C1 segment of cervical spinal cord (tissue), 14 donors: ENCODE measurements around the gene AQP7.
"Not testable (repeated sequence)": the region's sequence is repeated elsewhere in the genome, so short reads cannot be mapped to it uniquely, and the experiment has no call there.

Experiments used
- DNase-seq, 14 donors: peaks; one replicate each; lab custom pipeline; 2025; lab: John Stamatoyannopoulos, UW

The AQP7 gene

GRCh38 chr9:33375238-33375840 is 27.0 kb downstream of the AQP7 start:
- peak in 2 of 14 donors; percentile 15 to 51 for DNase-seq

DNA sequence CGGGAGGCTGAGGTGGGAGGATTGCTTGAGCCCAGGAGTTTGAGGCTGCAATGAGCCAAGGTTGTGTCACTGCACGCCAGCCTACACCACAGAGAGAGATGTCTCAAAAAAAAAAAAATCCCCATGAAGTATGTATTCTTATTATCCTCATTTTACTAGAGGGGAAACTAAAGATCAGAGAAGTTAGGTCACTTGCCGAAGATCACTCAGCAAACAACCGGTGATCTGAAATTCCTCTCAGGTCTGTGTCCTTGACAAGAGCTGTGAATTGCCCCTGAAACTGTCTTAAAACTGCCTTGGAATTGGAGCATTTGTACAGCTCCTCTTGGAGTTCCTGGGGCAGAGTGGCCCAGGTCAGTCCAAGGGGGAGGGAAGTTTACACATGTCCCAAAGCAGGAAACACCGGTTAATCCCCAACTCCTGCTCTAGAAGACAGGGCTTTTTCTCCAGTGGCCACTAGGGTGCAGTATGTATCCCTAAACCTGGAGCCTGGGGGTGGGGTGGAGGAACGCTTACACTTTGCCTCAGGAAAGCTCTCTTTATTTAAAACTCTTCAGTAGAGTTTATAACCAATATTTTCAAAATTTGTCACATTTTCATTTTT is 27.6 kb downstream of the AQP7 start:
- peak in 12 of 14 donors; percentile 10 to 59 (median 33) for DNase-seq

DNA sequence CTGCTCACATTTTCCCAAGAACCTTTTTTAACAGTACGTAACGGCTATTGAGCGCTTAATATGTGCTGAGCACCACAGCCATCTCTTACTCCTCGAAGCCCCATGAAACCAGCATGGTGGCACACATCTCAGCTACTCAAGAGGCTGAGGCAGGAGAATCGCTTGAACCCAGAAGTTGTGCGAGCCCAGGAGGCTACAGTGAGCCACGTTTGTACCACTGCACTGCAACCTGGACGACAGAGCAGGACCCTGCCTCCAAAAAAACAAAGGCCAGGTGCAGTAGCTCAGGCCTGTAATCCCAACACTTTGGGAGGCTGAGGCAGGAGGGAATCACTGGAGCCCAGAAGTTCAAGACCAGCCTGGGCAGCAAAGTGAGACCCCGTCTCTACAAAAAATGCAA is 28.2 kb downstream of the AQP7 start:
- no peak for DNase-seq

- DNase-seq: no peak
Observed at GRCh38 chr9:33372900-33373299, 29.5 kb downstream of the AQP7 start.

GRCh38 chr9:33366979-33367480 is 35.3 kb downstream of the AQP7 start:
- no peak for DNase-seq

- DNase-seq: not testable (repeated sequence)
Observed at GRCh38 chr9:33364814-33365213, 37.6 kb downstream of the AQP7 start.

DNA sequence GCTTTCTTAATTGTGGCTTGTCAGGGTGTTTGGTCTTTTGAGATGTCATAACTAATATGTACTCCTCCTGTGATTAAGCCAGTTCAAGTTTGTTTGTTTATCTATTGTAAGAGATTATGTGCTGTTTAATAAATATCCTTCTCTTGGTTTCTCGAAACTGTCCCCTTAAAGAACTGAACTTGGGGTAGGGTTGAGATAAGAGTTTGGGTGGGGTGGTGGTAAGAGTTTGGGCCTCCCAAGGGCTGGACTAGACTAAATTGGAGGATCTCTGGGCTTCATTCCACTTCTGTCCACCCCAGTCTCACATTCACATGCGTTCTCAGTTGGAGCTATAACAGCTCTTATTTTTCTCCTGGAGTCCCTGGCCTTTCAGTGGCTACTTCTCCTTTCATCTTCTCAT is 38.2 kb downstream of the AQP7 start:
- DNase-seq: no peak

GRCh38 chr9:33358641-33359040 is 43.7 kb downstream of the AQP7 start:
- DNase-seq: not testable (repeated sequence)

GRCh38 chr9:33355933-33356332 is 46.4 kb downstream of the AQP7 start:
- DNase-seq: no peak

- peak in 1 of 14 donors; percentile 85 for DNase-seq
Observed at GRCh38 chr9:33354651-33355211, 47.6 kb downstream of the AQP7 start.

DNA sequence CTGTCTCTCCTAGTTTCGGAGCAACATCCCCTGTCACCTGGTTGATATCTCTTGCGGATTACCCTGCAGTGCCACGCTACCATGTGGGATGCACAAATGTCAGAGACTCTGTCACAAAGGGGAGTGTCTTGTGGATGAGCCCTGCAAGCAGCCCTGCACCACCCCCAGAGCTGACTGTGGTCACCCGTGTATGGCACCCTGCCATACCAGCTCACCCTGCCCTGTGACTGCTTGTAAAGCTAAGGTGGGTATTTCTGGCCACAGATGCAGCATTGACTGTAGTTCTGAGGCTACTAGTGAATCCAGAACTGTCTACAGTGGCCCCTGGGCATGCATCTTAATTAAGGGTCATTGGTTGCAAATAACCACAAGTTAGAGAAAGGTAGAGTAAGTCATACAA is 50.8 kb downstream of the AQP7 start:
- no peak for DNase-seq

- DNase-seq: no peak
Observed at GRCh38 chr9:33350310-33350709, 52.1 kb downstream of the AQP7 start.

- no peak for DNase-seq
Observed at GRCh38 chr9:33349743-33350142, 52.6 kb downstream of the AQP7 start.

DNA sequence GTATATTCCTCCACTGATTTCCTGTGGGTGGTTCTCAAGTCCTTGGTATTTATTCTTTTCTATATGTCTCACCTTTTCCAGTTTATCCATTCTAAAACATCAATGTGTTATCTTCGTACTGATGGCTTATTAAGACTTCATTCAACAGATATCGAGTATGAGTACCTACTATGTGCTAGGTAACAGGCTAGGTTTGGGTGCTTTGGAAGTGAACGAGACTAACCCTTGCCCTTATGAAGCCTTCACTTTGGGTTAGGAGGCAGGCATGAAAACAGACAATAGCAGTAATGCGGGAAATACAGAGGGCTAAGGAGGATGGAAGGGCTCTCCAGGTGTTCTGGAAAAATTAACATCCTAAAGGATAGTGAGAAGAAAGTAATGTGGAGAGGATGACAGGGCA is 53.4 kb downstream of the AQP7 start:
- DNase-seq: no peak

- DNase-seq: no peak
Observed at GRCh38 chr9:33346564-33346963, 55.8 kb downstream of the AQP7 start.

DNA sequence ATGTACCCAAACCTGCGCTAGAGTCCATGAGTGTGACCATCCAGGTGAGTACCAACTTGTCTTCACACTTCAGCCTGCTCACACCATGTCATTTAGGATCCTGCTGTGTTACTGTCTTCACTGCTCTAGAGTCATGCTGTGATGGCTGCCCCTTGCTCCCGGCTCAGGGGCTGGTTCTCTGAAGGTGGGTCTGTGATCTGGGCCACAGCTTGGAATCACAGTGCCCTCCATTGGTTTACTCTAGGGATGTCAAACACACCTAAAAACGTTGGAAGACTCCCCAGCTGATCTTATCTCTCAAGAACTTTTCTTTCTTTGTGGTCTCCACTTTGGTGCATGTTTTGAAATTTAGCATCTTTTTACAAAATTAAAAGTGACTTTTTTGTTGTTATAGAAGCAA is 58.2 kb downstream of the AQP7 start:
- DNase-seq: no peak

DNA sequence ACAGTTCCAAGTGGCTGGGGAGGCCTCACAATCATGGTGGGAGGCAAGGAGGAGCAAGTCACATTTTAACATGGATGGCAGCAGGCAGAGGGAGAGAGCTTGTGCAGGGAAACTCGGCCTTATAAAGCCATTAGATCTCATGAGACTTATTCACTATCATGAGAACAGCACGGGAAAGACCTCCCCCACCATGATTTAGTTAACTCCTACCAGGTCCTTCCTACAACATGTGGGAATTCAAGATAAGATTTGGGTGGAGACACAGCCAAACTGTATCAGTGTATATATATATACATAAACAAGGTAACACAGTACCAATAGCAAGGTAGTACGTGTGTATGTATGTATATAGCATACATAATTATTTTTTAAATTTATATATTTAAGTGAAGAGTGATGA is 61.2 kb downstream of the AQP7 start:
- DNase-seq: no peak

DNA sequence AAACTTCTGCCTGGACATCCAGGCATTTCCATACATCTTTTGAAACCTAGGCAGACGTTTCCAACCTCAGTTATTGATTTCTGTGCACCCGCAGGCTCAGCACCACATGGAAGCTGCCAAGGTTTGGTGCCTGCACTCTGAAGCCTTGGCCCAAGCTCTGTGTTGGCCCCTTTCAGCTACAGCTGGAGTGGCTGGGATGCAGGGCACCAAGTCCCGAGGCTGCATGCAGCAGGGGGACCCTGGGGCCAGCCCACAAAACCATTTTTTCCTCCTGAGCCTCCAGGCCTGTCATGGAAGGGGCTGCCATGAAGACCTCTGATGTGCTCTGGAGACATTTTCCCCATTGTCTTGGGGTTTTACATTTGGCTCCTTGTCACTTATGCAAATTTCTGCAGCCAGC is 62.2 kb downstream of the AQP7 start:
- no peak for DNase-seq
